Measurements from ENCODE around the gene ARL4C.

ARL4C gene

GRCh38 chr2:234487356-234487755 lies 9.5 kb downstream of the ARL4C start (continued):
- no peak for TF ChIP-seq ZNF114 (tag by site-specific recombination; IDR thresholded peaks at IDR 0.05)

- Histone ChIP-seq H3K4me3 (ENCODE audit: low read depth, low read length) (no peak overlapping the region), H3K27ac (ENCODE audit: extremely low read depth, low read depth, low read length) (no peak overlapping the region), H3K4me1 (ENCODE audit: control insufficient read depth, insufficient read depth, low read length) (no peaks in the 10 kb centered on the region), H3K36me3 (ENCODE audit: control insufficient read depth in 2 of 2, insufficient read depth in 1 of 2, low read length in 2 of 2) (peaks cover 0 to 2% of the 10 kb centered on the region in 2 experiments; a peak in 1 of 3 replicates), H3K9me3 (ENCODE audit: control insufficient read depth, insufficient read depth, low read depth, low read length) (no peaks in the 10 kb centered on the region)
- no peak for TF ChIP-seq ZNF677 (tag by site-specific recombination; IDR thresholded peaks at IDR 0.05)
- TF ChIP-seq ZNF548 (tag by site-specific recombination; IDR thresholded peaks at IDR 0.05) = no peak
- POLR2A ChIA-PET = no interaction called here
- CTCF ChIA-PET = no interaction called here
These were observed 13.2 kb downstream of the ARL4C start for GRCh38 chr2:234483568-234484251.

- Histone ChIP-seq H3K27ac (ENCODE audit: extremely low read depth, low read depth, low read length) (no peak overlapping the region), H3K36me3 (ENCODE audit: control insufficient read depth in 2 of 2, insufficient read depth in 1 of 2, low read length in 2 of 2) (no peaks in the 10 kb centered on the region), H3K9me3 (ENCODE audit: control insufficient read depth, insufficient read depth, low read depth, low read length) (no peaks in the 10 kb centered on the region), H3K4me1 (ENCODE audit: control insufficient read depth, insufficient read depth, low read length) (no peaks in the 10 kb centered on the region), H3K4me3 (ENCODE audit: low read depth, low read length) (no peak overlapping the region)
- ChIA-PET POLR2A (no interaction called here), CTCF (no interaction called here)
- peak; percentile 48; the same call in 1 of the 2 replicates for TF ChIP-seq ZNF146 (tag by site-specific recombination; IDR thresholded peaks at IDR 0.05)
- TF ChIP-seq OVOL3 (tag by site-specific recombination; IDR thresholded peaks at IDR 0.05) = no peak
These were observed 15.6 kb downstream of the ARL4C start for GRCh38 chr2:234481301-234481700.

- POLR2A ChIA-PET = no interaction called here
- H3K4me1 ChIP-seq (ENCODE audit: control insufficient read depth, insufficient read depth, low read length) = no peaks in the 10 kb centered on the region
- H3K9me3 ChIP-seq (ENCODE audit: control insufficient read depth, insufficient read depth, low read depth, low read length) = no peaks in the 10 kb centered on the region
- CTCF ChIA-PET = no interaction called here
- H3K36me3 ChIP-seq (ENCODE audit: control insufficient read depth in 2 of 2, insufficient read depth in 1 of 2, low read length in 2 of 2) = no peaks in the 10 kb centered on the region
- no peak overlapping the region for H3K27ac ChIP-seq (ENCODE audit: extremely low read depth, low read depth, low read length)
- TF ChIP-seq ZFHX2 (tag by site-specific recombination; conservative IDR thresholded peaks at IDR 0.05) (no peak), ZNF239 (tag by site-specific recombination; IDR thresholded peaks at IDR 0.05) (no peak), ZNF610 (tag by site-specific recombination; IDR thresholded peaks at IDR 0.05; ENCODE audit: borderline replicate concordance) (no peak), ZNF157 (tag by site-specific recombination; IDR thresholded peaks at IDR 0.05) (no peak), ZNF433 (tag by site-specific recombination; IDR thresholded peaks at IDR 0.05; ENCODE audit: low read depth) (no peak), KLF9 (tag by site-specific recombination; IDR thresholded peaks at IDR 0.05; ENCODE audit: low read depth) (no peak), ZNF16 (tag by site-specific recombination; IDR thresholded peaks at IDR 0.05; ENCODE audit: low read depth) (no peak), ZNF596 (tag by site-specific recombination; IDR thresholded peaks at IDR 0.05) (no peak)
- H3K4me3 ChIP-seq (ENCODE audit: low read depth, low read length) = no peak overlapping the region
These were observed 16.5 kb downstream of the ARL4C start for GRCh38 chr2:234480337-234480736.

GRCh38 chr2:234479465-234479864 lies 17.4 kb downstream of the ARL4C start:
- no peak overlapping the region for H3K4me3 ChIP-seq (ENCODE audit: low read depth, low read length)
- TF ChIP-seq TCF7L2 (IDR thresholded peaks at IDR 0.05; ENCODE audit: borderline replicate concordance, low read depth, low read length) = no peak
- TF ChIP-seq ZNF274 (IDR thresholded peaks at IDR 0.05; ENCODE audit: low read length) = no peak
- no peak for TF ChIP-seq ZNF274 (tag by site-specific recombination; IDR thresholded peaks at IDR 0.05; ENCODE audit: borderline replicate concordance)
- TF ChIP-seq ZNF624 (tag by site-specific recombination; IDR thresholded peaks at IDR 0.05) = no peak
- POLR2A ChIA-PET = interaction anchor here (1.4 kb wide), 1 partner anchor 10 kb away, joined by 3 read pairs; no protein-coding TSS in a partner anchor
- no peak overlapping the region for H3K27ac ChIP-seq (ENCODE audit: extremely low read depth, low read depth, low read length)
- no peaks in the 10 kb centered on the region for H3K9me3 ChIP-seq (ENCODE audit: control insufficient read depth, insufficient read depth, low read depth, low read length)
- H3K36me3 ChIP-seq (ENCODE audit: control insufficient read depth in 2 of 2, insufficient read depth in 1 of 2, low read length in 2 of 2) = no peaks in the 10 kb centered on the region
- no peaks in the 10 kb centered on the region for H3K4me1 ChIP-seq (ENCODE audit: control insufficient read depth, insufficient read depth, low read length)
- CTCF ChIA-PET = no interaction called here
